Activated naive CD8-positive, alpha-beta T cell treated with anti-CD3 and anti-CD28 coated beads for 36 hours (primary cell): ENCODE results near the gene MAVS. TPM values are rescaled to one million over a fixed set of nuclear protein-coding genes. Genes with fewer than 3 reads are reported as not detected.
"Not testable (repeated sequence)": the region's sequence is repeated elsewhere in the genome, so short reads cannot be mapped to it uniquely, and the experiment has no call there.

Source experiments
- DNase-seq: peaks from one replicate; pipeline ENCODE4 v3.0.0; 2021
- H3K27ac Mint-ChIP-seq: one replicate; pipeline ENCODE4 v1.8.0; 2022; ENCODE audit warnings: mild to moderate bottlenecking, moderate library complexity, mixed read lengths
- H3K27me3 Mint-ChIP-seq: one replicate; pipeline ENCODE4 v1.8.0; 2022; ENCODE audit warnings: mild to moderate bottlenecking, mixed read lengths
- H3K36me3 Mint-ChIP-seq: one replicate; pipeline ENCODE4 v1.8.0; 2021; ENCODE audit warnings: mild to moderate bottlenecking, mixed read lengths
- H3K4me1 Mint-ChIP-seq: one replicate; pipeline ENCODE4 v1.8.0; 2021; ENCODE audit warnings: mixed read lengths
- H3K4me3 Mint-ChIP-seq: one replicate; pipeline ENCODE4 v1.8.0; 2022; ENCODE audit warnings: mild to moderate bottlenecking, moderate library complexity, mixed read lengths
- H3K9me3 Mint-ChIP-seq: one replicate; pipeline ENCODE4 v1.8.0; 2022; ENCODE audit warnings: mixed read lengths
- total RNA-seq, 2 experiments: library from RNA; stranded (reverse); gene quantifications; one replicate each; pipeline ENCODE4 v1.2.3, GENCODE V29; 2021

MAVS gene
- total RNA-seq, 2 experiments from 2014 or later = 21.2 to 21.6 TPM

DNA sequence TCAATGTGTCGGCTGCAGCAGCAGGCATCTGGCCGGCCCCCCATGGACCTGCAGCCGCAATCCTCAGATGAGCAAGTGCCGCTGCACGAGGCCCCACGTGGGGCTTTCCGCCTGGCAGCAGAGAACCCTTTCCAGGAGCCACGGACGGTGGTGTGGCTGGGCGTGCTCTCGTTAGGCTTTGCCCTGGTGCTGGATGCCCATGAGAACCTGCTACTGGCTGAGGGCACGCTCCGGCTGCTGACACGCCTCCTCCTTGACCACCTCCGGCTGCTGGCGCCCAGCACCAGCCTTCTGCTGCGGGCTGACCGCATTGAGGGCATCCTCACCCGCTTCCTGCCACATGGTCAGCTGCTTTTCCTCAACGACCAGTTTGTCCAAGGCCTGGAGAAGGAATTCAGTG, 22.8 kb upstream of the MAVS start:
- Mint-ChIP-seq H3K4me3 (no peak overlapping the region), H3K4me1 (peaks cover 22% of the 10 kb centered on the region), H3K36me3 (peaks cover 3% of the 10 kb centered on the region), H3K27me3 (no peaks in the 10 kb centered on the region), H3K9me3 (no peaks in the 10 kb centered on the region), H3K27ac (no peak overlapping the region)
- DNase-seq = no peak

DNA sequence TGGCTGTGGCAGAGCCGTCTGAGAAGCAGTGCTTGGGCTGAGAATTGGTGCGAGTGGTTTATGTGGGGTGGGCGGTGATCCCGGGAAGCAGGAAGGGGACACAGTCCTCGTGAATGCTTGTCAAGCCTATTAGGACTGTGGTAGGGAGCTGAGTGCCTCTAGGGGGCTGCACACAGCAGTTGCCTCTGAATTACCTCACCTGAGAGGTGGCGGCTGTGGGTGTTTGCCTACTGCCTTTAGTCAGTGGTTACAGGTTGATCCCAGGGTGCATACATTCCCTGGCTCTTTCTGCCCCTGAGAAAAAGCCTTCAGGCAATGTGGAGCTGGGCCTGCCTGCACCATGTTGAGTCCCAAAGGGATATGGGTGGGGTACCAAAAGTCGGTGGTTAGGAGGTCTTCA, 21.1 kb upstream of the MAVS start:
- Mint-ChIP-seq H3K9me3 (no peaks in the 10 kb centered on the region), H3K27me3 (no peaks in the 10 kb centered on the region), H3K36me3 (peaks cover 3% of the 10 kb centered on the region), H3K27ac (no peak overlapping the region), H3K4me1 (peaks cover 11% of the 10 kb centered on the region), H3K4me3 (no peak overlapping the region)
- DNase-seq = no peak

DNA sequence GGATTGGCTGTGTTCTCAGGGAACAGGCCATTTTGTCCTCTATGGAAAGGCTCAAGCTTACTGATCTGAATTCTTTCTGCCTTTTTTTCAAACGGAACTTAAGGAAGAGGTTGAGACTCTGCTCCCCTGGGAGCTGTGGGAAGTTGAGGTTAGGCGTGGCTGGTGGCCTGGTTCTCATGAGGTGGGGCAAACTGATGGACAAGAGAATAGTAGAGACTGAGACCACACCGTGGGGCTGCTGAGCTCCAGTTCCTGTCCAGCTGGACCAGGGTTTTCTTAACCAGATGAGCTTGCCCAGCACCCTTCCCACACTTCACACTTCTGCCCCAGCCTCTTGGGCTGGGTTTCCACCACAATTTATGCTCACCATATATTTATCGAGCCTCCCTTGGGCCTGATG, 20.2 kb upstream of the MAVS start:
- H3K36me3 Mint-ChIP-seq = peaks cover 4% of the 10 kb centered on the region
- no peak overlapping the region for H3K4me3 Mint-ChIP-seq
- H3K27ac Mint-ChIP-seq = no peak overlapping the region
- no peaks in the 10 kb centered on the region for H3K27me3 Mint-ChIP-seq
- no peaks in the 10 kb centered on the region for H3K9me3 Mint-ChIP-seq
- DNase-seq = no peak
- peaks cover 8% of the 10 kb centered on the region for H3K4me1 Mint-ChIP-seq

GRCh38 chr20:3828798-3829197, 17.8 kb upstream of the MAVS start:
- no peaks in the 10 kb centered on the region for H3K4me1 Mint-ChIP-seq

DNA sequence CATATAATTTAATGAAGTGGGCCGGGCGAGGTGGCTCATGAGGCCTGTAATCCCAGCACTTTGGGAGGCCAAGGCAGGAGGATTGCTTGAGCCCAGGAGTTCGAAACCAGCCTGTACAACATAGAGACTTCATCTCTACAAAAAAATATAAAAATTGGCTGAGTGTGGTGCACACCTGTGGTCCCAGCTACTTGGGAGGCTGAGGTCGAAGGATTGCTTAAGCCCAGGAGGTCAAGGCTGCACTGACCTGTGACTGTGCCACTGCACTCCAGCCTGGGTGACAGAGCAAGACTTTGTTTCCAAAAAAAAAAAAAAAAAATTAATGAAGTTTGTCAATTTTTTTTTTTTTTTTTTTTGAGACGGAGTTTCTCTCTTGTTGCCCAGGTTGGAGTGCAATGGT, 16.7 kb upstream of the MAVS start:
- H3K27me3 Mint-ChIP-seq, H3K4me3 Mint-ChIP-seq, H3K9me3 Mint-ChIP-seq, H3K4me1 Mint-ChIP-seq, H3K36me3 Mint-ChIP-seq, H3K27ac Mint-ChIP-seq, DNase-seq: not testable (repeated sequence)

More at GRCh38 chr20:3828798-3829197, 17.8 kb upstream of the MAVS start:
- H3K27ac Mint-ChIP-seq = no peak overlapping the region
- peaks cover 4% of the 10 kb centered on the region for H3K36me3 Mint-ChIP-seq
- H3K4me3 Mint-ChIP-seq = no peak overlapping the region
- DNase-seq = no peak
- H3K9me3 Mint-ChIP-seq = no peaks in the 10 kb centered on the region
- H3K27me3 Mint-ChIP-seq = no peaks in the 10 kb centered on the region

DNA sequence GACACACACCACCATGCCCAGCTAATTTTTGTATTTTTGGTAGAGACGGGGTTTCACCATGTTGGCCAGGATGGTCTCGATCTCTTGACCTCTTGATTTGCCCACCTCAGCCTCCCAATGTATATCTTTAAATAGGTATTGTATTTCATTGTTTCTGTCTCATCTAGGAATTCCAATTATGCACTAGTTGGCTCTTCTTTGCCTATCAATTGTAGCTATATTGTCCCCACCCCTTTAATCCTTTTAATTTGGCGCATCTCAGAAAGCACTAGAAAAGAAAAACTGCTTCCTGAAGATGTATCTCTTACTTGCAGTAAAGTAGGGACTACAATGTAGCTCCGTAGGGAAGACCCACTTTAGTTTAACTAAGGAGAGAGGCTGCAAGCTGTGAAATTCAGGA, 10.5 kb upstream of the MAVS start:
- DNase-seq = no peak
- Mint-ChIP-seq H3K27me3 (no peaks in the 10 kb centered on the region), H3K9me3 (no peaks in the 10 kb centered on the region), H3K27ac (no peak overlapping the region), H3K4me1 (no peaks in the 10 kb centered on the region), H3K36me3 (no peaks in the 10 kb centered on the region), H3K4me3 (no peak overlapping the region)

DNA sequence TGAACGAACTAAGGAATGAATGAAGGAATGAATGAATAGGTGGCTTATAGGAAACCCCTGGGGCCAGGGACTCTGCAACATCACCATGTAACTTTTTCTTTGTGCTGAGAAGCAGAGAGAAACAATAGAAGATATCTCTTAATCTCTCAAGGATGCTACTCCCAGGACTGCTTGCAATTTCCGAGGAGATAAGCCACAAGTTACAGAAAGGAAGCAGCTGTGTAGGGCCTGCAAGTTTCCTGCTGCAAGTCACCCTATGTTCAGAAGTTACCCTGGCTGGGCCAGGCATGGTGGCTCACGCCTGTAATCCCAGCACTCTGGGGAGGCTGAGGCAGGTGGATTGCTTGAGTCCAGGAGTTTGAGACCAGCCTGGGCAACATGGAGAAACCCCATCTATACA, 7.3 kb upstream of the MAVS start:
- Mint-ChIP-seq H3K27me3 (no peaks in the 10 kb centered on the region), H3K27ac (no peak overlapping the region), H3K4me1 (no peaks in the 10 kb centered on the region), H3K4me3 (no peak overlapping the region), H3K36me3 (no peaks in the 10 kb centered on the region), H3K9me3 (no peaks in the 10 kb centered on the region)
- no peak for DNase-seq

DNA sequence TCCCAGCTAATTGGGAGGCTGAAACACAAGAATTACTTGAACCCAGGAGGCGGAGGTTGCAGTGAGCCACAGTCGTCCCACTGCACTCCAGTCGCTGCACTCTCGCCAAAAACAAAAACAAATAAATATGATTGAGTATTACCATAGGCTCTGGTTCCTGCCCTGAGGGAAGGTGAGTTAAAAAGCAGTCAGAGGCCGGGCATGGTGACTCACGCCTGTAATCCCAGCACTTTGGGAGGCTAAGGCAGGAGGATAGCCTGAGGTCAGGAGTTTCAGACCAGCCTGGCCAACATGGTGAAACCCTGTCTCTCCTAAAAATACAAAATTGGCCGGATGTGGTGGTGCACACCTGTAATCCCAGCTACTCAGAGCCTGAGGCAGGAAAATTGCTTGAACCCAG, 6.4 kb upstream of the MAVS start:
- DNase-seq = not testable (repeated sequence)

GRCh38 chr20:3842348-3842930, 4.2 kb upstream of the MAVS start:
- H3K27ac Mint-ChIP-seq = no peak overlapping the region
- no peaks in the 10 kb centered on the region for H3K27me3 Mint-ChIP-seq
- H3K9me3 Mint-ChIP-seq = no peaks in the 10 kb centered on the region
- H3K36me3 Mint-ChIP-seq = peaks cover 3% of the 10 kb centered on the region
- DNase-seq = no peak
- H3K4me3 Mint-ChIP-seq = no peak overlapping the region
- H3K4me1 Mint-ChIP-seq = peaks cover 8% of the 10 kb centered on the region

More for the DNA sequence above, 6.4 kb upstream of the MAVS start:
- H3K4me1 Mint-ChIP-seq, H3K27me3 Mint-ChIP-seq, H3K27ac Mint-ChIP-seq, H3K9me3 Mint-ChIP-seq, H3K36me3 Mint-ChIP-seq, H3K4me3 Mint-ChIP-seq: not testable (repeated sequence)

DNA sequence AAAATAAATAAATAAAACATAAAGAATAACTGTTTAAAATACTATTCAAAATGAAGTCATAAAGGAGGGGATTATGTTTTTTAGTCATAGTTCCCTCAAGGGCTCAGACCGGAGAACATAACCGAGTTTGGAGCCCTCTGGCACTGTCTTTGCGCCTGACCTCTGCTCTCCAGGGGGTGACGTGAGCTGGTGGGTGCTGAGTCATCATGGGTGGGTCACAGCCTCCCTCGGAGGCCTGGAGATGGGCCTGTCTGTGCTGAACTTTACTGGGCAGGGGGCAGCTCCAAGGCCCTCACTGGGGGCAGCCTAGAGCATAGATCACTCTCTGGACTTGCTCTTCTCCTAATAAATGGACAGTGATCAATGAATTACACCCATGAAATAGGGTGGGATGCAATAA, 3.1 kb upstream of the MAVS start:
- DNase-seq = no peak
- H3K27me3 Mint-ChIP-seq = no peaks in the 10 kb centered on the region
- no peak overlapping the region for H3K27ac Mint-ChIP-seq
- no peaks in the 10 kb centered on the region for H3K9me3 Mint-ChIP-seq
- no peak overlapping the region for H3K4me3 Mint-ChIP-seq
- H3K36me3 Mint-ChIP-seq = peaks cover 3% of the 10 kb centered on the region
- peaks cover 14% of the 10 kb centered on the region for H3K4me1 Mint-ChIP-seq

GRCh38 chr20:3843990-3844619, 2.5 kb upstream of the MAVS start:
- not testable (repeated sequence) for H3K36me3 Mint-ChIP-seq, DNase-seq, H3K27ac Mint-ChIP-seq, H3K27me3 Mint-ChIP-seq, H3K4me3 Mint-ChIP-seq, H3K9me3 Mint-ChIP-seq
- H3K4me1 Mint-ChIP-seq = peaks cover 19% of the 10 kb centered on the region

- peak overlapping the region; percentile 86 for H3K4me3 Mint-ChIP-seq
- no peak for DNase-seq
Observed at GRCh38 chr20:3846378-3846739, 275 bp upstream of the MAVS start.

GRCh38 chr20:3847429-3847940, 851 bp downstream of the MAVS start:
- Mint-ChIP-seq H3K36me3 (peaks cover 6% of the 10 kb centered on the region), H3K4me1 (peaks cover 19% of the 10 kb centered on the region), H3K27me3 (no peaks in the 10 kb centered on the region), H3K9me3 (no peaks in the 10 kb centered on the region), H3K4me3 (peak overlapping the region; percentile 86), H3K27ac (peak overlapping the region; percentile 90)
- no peak for DNase-seq

More at GRCh38 chr20:3846378-3846739, 275 bp upstream of the MAVS start:
- Mint-ChIP-seq H3K27me3 (no peaks in the 10 kb centered on the region), H3K36me3 (peaks cover 6% of the 10 kb centered on the region), H3K27ac (peak overlapping the region; percentile 90), H3K9me3 (no peaks in the 10 kb centered on the region), H3K4me1 (peaks cover 19% of the 10 kb centered on the region)

DNA sequence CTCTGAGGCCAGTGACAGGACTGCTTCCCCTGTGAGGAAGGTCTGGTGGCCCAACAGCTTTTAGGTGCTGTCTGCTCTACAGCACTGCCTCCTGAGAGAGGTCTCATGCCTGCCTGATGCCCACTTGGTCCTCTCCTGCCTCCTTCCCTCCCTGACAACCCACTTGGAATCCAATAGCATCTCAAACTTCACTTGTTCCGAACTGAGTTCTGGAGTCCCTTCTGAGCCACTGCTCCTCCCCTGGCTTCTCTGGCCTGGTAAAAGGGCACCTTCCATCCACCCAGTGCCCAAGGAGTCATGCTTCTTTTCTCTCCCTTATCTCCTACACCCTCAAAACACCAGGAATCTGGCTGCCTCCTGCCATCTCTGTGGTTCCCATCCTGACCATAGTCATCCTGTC, 1.9 kb downstream of the MAVS start:
- DNase-seq = no peak
- Mint-ChIP-seq H3K36me3 (peaks cover 6% of the 10 kb centered on the region), H3K4me1 (peaks cover 19% of the 10 kb centered on the region), H3K9me3 (no peaks in the 10 kb centered on the region), H3K27me3 (no peaks in the 10 kb centered on the region), H3K27ac (no peak overlapping the region), H3K4me3 (peak overlapping the region; percentile 42)

DNA sequence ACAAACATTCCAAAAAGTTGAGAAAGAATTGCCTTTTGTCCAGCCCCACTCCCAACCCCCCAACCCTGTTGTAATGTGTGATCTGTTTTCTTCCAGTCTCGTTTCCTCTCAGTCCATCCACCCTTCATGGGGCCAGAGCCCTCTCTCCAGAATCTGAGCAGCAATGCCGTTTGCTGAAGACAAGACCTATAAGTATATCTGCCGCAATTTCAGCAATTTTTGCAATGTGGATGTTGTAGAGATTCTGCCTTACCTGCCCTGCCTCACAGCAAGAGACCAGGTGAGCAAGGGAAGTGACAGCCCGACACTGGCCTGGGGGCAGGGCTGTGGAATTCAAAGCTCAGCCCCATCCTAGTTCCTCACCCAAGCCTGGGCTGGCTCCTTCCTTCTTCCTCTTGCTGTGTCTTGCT, 7.8 kb downstream of the MAVS start:
- Mint-ChIP-seq H3K4me1 (peaks cover 4% of the 10 kb centered on the region), H3K27ac (no peak overlapping the region), H3K36me3 (peaks cover 11% of the 10 kb centered on the region), H3K27me3 (no peaks in the 10 kb centered on the region), H3K9me3 (no peaks in the 10 kb centered on the region), H3K4me3 (no peak overlapping the region)
- no peak for DNase-seq

DNA sequence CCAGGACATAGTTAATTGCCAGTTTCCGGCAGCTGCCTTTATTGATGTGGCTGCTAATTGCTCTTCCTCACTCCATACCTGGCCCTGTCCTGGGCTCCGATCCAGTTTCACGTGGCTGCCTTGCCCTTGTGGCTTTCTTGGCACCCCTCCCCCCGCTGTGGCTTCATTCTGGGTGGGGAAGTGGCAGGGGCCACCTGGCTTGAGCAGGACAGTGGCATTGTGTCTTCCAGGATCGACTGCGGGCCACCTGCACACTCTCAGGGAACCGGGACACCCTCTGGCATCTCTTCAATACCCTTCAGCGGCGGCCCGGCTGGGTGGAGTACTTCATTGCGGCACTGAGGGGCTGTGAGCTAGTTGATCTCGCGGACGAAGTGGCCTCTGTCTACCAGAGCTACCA, 10.8 kb downstream of the MAVS start:
- no peaks in the 10 kb centered on the region for H3K9me3 Mint-ChIP-seq
- peaks cover 4% of the 10 kb centered on the region for H3K4me1 Mint-ChIP-seq
- H3K4me3 Mint-ChIP-seq = no peak overlapping the region
- H3K27me3 Mint-ChIP-seq = no peaks in the 10 kb centered on the region
- DNase-seq = no peak
- peaks cover 27% of the 10 kb centered on the region for H3K36me3 Mint-ChIP-seq
- H3K27ac Mint-ChIP-seq = no peak overlapping the region
